Body of pancreas (tissue), 4 donors: ENCODE measurements around the gene FUT8.

Source experiments
- CTCF ChIP-seq, 7 experiments: fragments of 450-650 bp in 4 of 7; fragments of 200-600 bp in 3 of 7; sonication (generic) in 3 of 7; IDR thresholded peaks; one replicate each; pipeline ENCODE4 v1.5.1; 2016 to 2019; ENCODE audit warnings: antibody characterized with exemption in 7 of 7
- POLR2A ChIP-seq, 3 donors: fragments of 450-650 bp; IDR thresholded peaks; one replicate each; pipeline ENCODE4 v1.6.1; 2016; ENCODE audit warnings: antibody characterized with exemption in 3 of 3, mild to moderate bottlenecking in 2 of 3

GRCh38 chr14:65718629-65719028 lies 306.1 kb downstream of the FUT8 start:
- TF ChIP-seq CTCF (IDR thresholded peaks at IDR 0.05) = no peak
- TF ChIP-seq POLR2A (IDR thresholded peaks at IDR 0.05) = no peak
